NCI-H524 treated with DMSO at 0.1 percent for 48 hours (cell line): ENCODE data around the gene MARCHF7.
"Not testable (repeated sequence)": the region's sequence is repeated elsewhere in the genome, so short reads cannot be mapped to it uniquely, and the experiment has no call there.

ENCODE experiments used
- DNase-seq: peaks from one replicate; lab custom pipeline; 2025; lab: John Stamatoyannopoulos, UW

MARCHF7 gene

DNA sequence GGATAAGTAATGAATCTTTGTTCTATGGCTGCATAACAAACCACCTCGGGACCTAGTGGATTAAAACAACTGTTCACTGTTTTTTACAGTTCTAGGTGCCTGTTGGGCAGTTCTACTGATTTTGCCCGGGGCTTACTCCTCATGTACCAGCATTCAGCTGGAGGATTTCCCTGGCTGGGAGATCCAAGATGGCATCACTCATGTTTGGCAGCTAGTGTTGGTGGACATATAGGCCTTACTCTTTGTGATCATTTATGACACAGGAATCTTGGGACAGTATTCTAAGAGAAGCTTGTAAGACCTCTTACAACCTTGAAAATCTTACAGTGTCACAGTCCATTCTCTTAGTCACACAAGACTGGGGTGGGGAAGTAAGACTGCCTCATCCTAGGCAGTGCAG, 4.6 kb downstream of the MARCHF7 start:
- DNase-seq: no peak

GRCh38 chr2:159720676-159721075, 8.4 kb downstream of the MARCHF7 start:
- DNase-seq: no peak

DNA sequence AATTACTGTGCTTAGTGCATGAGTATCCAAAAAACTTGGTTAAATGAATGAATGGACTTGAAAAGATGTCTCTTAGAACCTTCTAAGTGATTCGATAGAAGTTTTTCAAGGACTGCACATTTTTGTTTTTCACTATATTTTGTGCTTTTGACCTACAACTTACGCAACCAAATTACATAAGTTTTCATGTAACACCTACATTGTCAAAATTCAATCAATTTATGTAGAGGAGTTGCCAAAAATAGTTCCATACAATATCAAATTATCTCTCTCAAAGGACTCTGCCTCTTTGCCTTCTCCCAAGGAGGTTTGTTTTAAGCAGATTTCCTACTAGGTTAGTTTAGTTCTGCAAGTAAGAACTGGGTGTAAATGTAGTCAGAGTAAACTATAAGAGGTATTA, 10.3 kb downstream of the MARCHF7 start:
- DNase-seq: no peak

DNA sequence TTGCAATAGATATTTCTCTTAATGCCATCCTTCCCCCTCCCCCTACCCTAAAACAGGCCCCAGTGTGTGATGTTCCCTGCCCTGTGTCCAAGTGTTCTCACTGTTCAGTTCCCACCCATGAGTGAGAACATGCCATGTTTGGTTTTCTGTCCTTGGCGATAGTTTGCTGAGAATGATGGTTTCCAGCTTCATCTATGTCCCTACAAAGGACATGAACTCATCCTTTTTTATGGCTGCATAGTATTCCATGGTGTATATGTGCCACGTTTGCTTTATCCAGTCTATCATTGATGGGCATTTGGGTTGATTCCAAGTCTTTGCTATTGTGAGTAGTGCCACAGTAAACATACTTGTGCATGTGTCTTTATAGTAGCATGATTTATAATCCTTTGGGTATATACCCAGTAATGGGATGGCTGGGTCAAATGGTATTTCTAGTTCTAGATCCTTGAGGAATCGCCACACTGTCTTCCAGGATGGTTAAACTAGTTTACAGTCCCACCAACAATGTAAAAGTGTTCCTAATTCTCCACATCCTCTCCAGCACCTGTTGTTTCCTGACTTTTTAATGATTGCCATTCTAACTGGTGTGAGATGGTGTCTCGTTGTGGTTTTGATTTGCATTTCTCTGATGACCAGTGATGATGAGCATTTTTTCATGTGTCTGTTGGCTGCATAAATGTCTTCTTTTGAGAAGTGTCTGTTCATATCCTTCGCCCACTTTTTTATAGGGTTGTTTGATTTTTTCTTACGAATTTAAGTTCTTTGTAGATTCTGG, 12.7 kb downstream of the MARCHF7 start:
- DNase-seq: not testable (repeated sequence)

DNA sequence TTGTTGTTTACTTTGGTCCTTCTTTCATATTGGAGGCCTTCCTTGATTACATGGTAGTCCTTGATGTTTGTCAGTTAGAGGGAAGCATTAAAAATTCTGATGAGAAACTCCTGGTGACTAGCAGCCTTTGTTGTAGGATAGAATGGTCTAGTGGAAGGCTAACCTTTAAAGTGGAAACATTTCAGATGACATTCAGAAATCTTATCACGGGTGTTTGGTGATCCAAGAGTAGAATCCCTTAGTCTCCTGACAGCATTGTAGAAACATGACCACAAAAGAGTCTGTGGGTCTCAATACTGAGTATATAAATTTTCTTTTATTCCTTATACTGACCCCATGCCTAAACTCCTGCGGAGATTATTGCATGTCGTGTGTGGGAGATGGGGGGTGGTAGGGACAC, 13.4 kb downstream of the MARCHF7 start:
- DNase-seq: no peak

- no peak for DNase-seq
These were observed 16.3 kb downstream of the MARCHF7 start for GRCh38 chr2:159728629-159729028.

GRCh38 chr2:159735648-159736047, 23.3 kb downstream of the MARCHF7 start:
- no peak for DNase-seq

DNA sequence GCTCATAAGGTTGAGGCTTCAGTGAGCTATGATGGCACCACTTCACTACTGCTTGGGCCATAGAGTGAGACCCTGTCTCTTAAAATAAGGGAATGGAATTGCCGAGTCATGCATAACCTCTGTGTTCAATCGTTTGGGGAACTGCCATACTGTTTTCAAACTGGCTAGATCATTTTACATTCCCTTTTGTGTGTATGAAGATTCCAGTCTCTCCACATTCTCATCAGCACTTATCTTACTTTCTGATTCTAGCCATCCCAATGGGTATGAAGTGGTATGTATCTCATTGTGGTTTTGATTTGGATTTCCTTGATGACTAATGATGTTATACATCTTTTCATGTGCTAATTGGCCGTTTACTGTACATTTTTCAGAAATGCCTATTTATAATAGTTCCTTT, 23.7 kb downstream of the MARCHF7 start:
- DNase-seq: no peak

DNA sequence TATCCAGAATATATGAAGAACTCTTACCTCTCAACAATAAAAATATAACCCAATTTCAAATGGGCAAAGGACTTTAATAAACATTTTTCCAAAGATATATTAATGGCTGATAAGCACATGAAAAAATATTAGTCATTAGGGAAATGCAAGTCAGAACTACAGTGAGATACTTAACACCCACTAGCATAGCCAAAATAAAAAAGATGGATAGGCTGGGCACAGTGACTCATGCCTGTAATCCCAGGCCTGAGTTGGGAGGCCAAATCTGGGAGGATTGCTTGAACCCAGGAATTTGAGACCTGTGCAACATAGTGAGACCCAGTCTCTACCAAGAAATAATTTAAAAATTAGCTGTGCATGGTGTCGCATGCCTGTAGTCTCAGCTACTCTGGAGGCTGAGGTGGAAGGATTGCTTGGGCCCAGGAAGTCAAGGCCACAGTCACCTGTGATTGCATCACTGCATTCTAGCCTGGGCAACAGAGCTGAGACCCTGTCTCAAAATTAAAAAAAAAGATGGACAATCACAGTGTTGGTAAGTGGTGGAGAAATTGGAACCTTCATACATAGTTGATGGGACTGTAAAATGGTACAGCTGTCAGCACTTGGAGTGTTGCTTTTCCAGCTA, 25.1 kb downstream of the MARCHF7 start:
- no peak for DNase-seq

GRCh38 chr2:159737917-159738296, 25.6 kb downstream of the MARCHF7 start:
- DNase-seq: no peak

- no peak for DNase-seq
These were observed 26.4 kb downstream of the MARCHF7 start for GRCh38 chr2:159738509-159739390.

GRCh38 chr2:159742846-159743245, 30.5 kb downstream of the MARCHF7 start:
- no peak for DNase-seq

- no peak for DNase-seq
These were observed 32.1 kb downstream of the MARCHF7 start for GRCh38 chr2:159744363-159744762.

DNA sequence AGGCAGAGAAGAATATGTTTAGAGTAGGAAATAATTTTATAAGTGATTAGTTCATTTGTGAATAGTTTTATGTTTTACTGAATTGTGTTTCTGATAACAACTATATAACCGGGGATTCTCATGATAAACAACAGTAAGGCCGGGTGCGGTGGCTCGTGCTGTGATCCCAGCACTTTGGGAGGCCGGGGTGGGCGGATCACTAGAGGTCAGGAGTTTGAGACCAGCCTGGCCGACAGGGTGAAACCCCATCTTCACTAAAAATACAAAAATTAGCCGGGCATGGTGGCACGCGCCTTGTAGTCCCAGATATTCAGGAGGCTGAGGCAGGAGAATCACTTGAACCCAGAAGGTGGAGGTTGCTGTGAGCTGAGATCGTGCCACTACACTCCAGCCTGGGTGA, 32.9 kb downstream of the MARCHF7 start:
- not testable (repeated sequence) for DNase-seq

DNA sequence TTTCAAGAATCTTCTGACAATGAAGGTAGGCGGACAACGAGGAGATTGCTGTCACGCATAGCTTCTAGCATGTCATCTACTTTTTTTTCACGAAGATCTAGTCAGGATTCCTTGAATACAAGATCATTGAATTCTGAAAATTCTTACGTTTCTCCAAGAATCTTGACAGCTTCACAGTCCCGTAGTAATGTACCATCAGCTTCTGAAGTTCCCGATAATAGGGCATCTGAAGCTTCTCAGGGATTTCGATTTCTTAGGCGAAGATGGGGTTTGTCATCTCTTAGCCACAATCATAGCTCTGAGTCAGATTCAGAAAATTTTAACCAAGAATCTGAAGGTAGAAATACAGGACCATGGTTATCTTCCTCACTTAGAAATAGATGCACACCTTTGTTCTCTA, 35.8 kb downstream of the MARCHF7 start:
- DNase-seq: no peak

- DNase-seq: no peak
These were observed 38.6 kb downstream of the MARCHF7 start for GRCh38 chr2:159750873-159751272.

DNA sequence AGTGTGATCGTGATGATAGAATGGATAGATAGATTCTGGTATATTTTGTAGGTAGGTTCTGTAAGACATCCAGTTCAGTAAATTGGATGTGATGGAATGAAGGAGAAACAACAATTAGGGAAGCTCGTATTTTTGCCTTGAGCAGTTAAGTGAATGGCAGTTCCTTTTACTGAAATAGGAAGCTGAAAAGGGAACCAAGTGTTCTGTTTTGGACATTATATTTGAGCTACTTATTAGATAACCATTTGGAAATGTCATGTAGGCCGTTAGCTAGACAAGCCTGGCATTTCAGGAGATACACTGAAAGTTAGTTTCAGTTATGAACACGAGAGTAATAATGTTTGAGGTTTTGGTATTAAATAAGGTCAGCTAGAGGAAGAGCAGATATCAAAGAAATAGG, 41.5 kb downstream of the MARCHF7 start:
- DNase-seq: no peak

GRCh38 chr2:159755014-159755413, 42.7 kb downstream of the MARCHF7 start:
- no peak for DNase-seq

DNA sequence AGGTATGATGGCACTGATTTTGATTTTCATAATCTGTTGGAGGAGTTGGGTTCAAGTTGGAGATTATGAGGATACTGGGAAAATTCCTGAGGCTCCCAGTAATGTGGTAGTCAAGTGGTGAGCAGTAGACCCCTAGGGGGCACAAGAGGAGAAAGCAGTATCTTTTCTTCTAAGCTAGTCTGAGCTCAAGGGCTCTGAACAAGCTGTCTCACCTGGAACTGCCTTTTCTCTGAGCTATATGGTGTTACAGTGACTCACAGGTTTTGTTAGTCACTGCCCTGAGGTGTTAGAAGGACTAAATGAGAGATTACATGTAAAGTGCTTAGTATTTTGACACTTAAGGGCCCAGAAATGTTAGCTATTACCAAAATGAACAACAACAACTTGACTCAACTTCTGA, 43.5 kb downstream of the MARCHF7 start:
- DNase-seq: no peak

- no peak for DNase-seq
These were observed 45.9 kb downstream of the MARCHF7 start for GRCh38 chr2:159758239-159758638.

GRCh38 chr2:159758686-159759085, 46.4 kb downstream of the MARCHF7 start:
- no peak for DNase-seq

GRCh38 chr2:159759577-159759976, 47.3 kb downstream of the MARCHF7 start:
- DNase-seq: no peak

- DNase-seq: no peak
These were observed 48.0 kb downstream of the MARCHF7 start for GRCh38 chr2:159760326-159760725.
